Progenitor cell of endocrine pancreas (in vitro differentiated cells): ENCODE results near the gene GAS1. TPM values are rescaled to one million over a fixed set of nuclear protein-coding genes. Genes with fewer than 3 reads are reported as not detected.

ENCODE experiments used
- DNase-seq: peaks from one replicate; pipeline ENCODE4 v3.0.0; 2021; ENCODE audit warnings: low spot score; ENCODE audit not compliant: unreplicated experiment
- H3K27ac Mint-ChIP-seq: 2 replicates; pipeline ENCODE4 v1.8.0; 2021; ENCODE audit warnings: mild to moderate bottlenecking, moderate library complexity, mixed read lengths
- H3K27me3 Mint-ChIP-seq: 2 replicates; pipeline ENCODE4 v1.8.0; 2021; ENCODE audit warnings: mixed read lengths
- H3K36me3 Mint-ChIP-seq: 2 replicates; pipeline ENCODE4 v1.8.0; 2022; ENCODE audit warnings: mixed read lengths; ENCODE audit not compliant: insufficient read depth
- H3K4me1 Mint-ChIP-seq: 2 replicates; pipeline ENCODE4 v1.8.0; 2021; ENCODE audit warnings: low read depth, mixed read lengths
- H3K4me3 Mint-ChIP-seq: 2 replicates; pipeline ENCODE4 v1.8.0; 2021; ENCODE audit warnings: low read depth, mild to moderate bottlenecking, moderate library complexity, mixed read lengths
- H3K9me3 Mint-ChIP-seq: 2 replicates; pipeline ENCODE4 v1.8.0; 2021; ENCODE audit warnings: low read depth, mixed read lengths
- CTCF ChIP-seq: fragments of 200-600 bp; sonication (generic); IDR thresholded peaks from one replicate; pipeline ENCODE4 v1.5.0; 2021; ENCODE audit warnings: antibody characterized with exemption, mild to moderate bottlenecking; ENCODE audit not compliant: unreplicated experiment
- total RNA-seq: library from RNA; stranded (reverse); gene quantifications from 2 replicates; pipeline ENCODE4 v1.2.1, GENCODE V29; 2021

GAS1 gene
- total RNA-seq, 1 donor from 2014 or later = 4.0 TPM

- H3K27ac Mint-ChIP-seq = no peak overlapping the region
Measured at GRCh38 chr9:86975036-86975435, 27.7 kb upstream of the GAS1 start.

GRCh38 chr9:86974421-86974820 lies 27.1 kb upstream of the GAS1 start:
- no peak overlapping the region for H3K4me3 Mint-ChIP-seq
- TF ChIP-seq CTCF = no peak
- no peak for DNase-seq
- H3K27me3 Mint-ChIP-seq = peaks cover 26% of the 10 kb centered on the region
- no peak overlapping the region for H3K27ac Mint-ChIP-seq
- no peaks in the 10 kb centered on the region for H3K9me3 Mint-ChIP-seq
- H3K4me1 Mint-ChIP-seq = no peaks in the 10 kb centered on the region
- H3K36me3 Mint-ChIP-seq = no peaks in the 10 kb centered on the region

More at GRCh38 chr9:86975036-86975435, 27.7 kb upstream of the GAS1 start:
- TF ChIP-seq CTCF = no peak
- no peak for DNase-seq
- no peaks in the 10 kb centered on the region for H3K36me3 Mint-ChIP-seq
- no peaks in the 10 kb centered on the region for H3K4me1 Mint-ChIP-seq
- H3K27me3 Mint-ChIP-seq = peaks cover 25% of the 10 kb centered on the region
- H3K4me3 Mint-ChIP-seq = no peak overlapping the region
- no peaks in the 10 kb centered on the region for H3K9me3 Mint-ChIP-seq

GRCh38 chr9:86971742-86972141 lies 24.4 kb upstream of the GAS1 start:
- Mint-ChIP-seq H3K9me3 (no peaks in the 10 kb centered on the region), H3K4me3 (no peak overlapping the region), H3K27me3 (peaks cover 30% of the 10 kb centered on the region), H3K36me3 (no peaks in the 10 kb centered on the region), H3K27ac (no peak overlapping the region), H3K4me1 (no peaks in the 10 kb centered on the region)
- DNase-seq = no peak
- TF ChIP-seq CTCF = no peak

GRCh38 chr9:86968258-86968920 lies 21.1 kb upstream of the GAS1 start:
- DNase-seq = no peak
- Mint-ChIP-seq H3K27ac (no peak overlapping the region), H3K36me3 (no peaks in the 10 kb centered on the region), H3K4me3 (no peak overlapping the region), H3K27me3 (peaks cover 21% of the 10 kb centered on the region), H3K4me1 (no peaks in the 10 kb centered on the region), H3K9me3 (no peaks in the 10 kb centered on the region)
- TF ChIP-seq CTCF = no peak

GRCh38 chr9:86966852-86967511 lies 19.7 kb upstream of the GAS1 start:
- H3K4me1 Mint-ChIP-seq = no peaks in the 10 kb centered on the region
- no peak for DNase-seq
- H3K9me3 Mint-ChIP-seq = no peaks in the 10 kb centered on the region
- H3K27me3 Mint-ChIP-seq = peaks cover 11% of the 10 kb centered on the region
- no peak for TF ChIP-seq CTCF
- no peaks in the 10 kb centered on the region for H3K36me3 Mint-ChIP-seq
- no peak overlapping the region for H3K4me3 Mint-ChIP-seq
- no peak overlapping the region for H3K27ac Mint-ChIP-seq
